ENCODE results near the gene KCNAB2. TPM values are rescaled to one million over a fixed set of nuclear protein-coding genes. Genes with fewer than 3 reads are reported as not detected.

Gene KCNAB2
- total RNA-seq, 1 experiment from 2014 or later: 10.3 TPM

GRCh38 chr1:6096243-6097116, 50.8 kb downstream of the KCNAB2 start:
- Mint-ChIP-seq H3K9me3 (no peaks in the 10 kb centered on the region), H3K36me3 (no peaks in the 10 kb centered on the region), H3K27ac (no peak overlapping the region), H3K4me1 (no peaks in the 10 kb centered on the region), H3K4me3 (no peak overlapping the region), H3K27me3 (ENCODE audit: low read depth) (no peaks in the 10 kb centered on the region)
- ChIA-PET POLR2A (no interaction called here), CTCF (interaction anchor here (1.3 to 1.8 kb wide), 3 partner anchors 13 to 62 kb away, joined by 4 to 8 read pairs (median 5); no protein-coding TSS in a partner anchor)
- ATAC-seq (no peak), DNase-seq (ENCODE audit: low spot score) (no peak)
- TF ChIP-seq E2F5 (CRISPR knock-in tag; IDR thresholded peaks at IDR 0.05) (no peak), SOX15 (CRISPR knock-in tag; IDR thresholded peaks at IDR 0.05) (no peak), CTCF (IDR thresholded peaks at IDR 0.05) (no peak), ZNF219 (CRISPR knock-in tag; IDR thresholded peaks at IDR 0.05; ENCODE audit: borderline replicate concordance) (no peak), ZNF121 (CRISPR knock-in tag; IDR thresholded peaks at IDR 0.05) (no peak), ZNF396 (CRISPR knock-in tag; IDR thresholded peaks at IDR 0.05; ENCODE audit: borderline replicate concordance) (no peak), ETV6 (CRISPR knock-in tag; IDR thresholded peaks at IDR 0.05) (no peak), ATF3 (CRISPR knock-in tag; conservative IDR thresholded peaks at IDR 0.05) (no peak), IRF1 (CRISPR knock-in tag; IDR thresholded peaks at IDR 0.05) (no peak), JAZF1 (CRISPR knock-in tag; IDR thresholded peaks at IDR 0.05) (no peak), ZNF425 (CRISPR knock-in tag; conservative IDR thresholded peaks at IDR 0.05) (no peak), ATF1 (CRISPR knock-in tag; IDR thresholded peaks at IDR 0.05) (no peak), CREM (CRISPR knock-in tag; IDR thresholded peaks at IDR 0.05) (no peak), ZNF317 (CRISPR knock-in tag; IDR thresholded peaks at IDR 0.05; ENCODE audit: borderline replicate concordance, low read depth) (no peak), HMGA2 (CRISPR knock-in tag; IDR thresholded peaks at IDR 0.05) (no peak), NFE2L1 (CRISPR knock-in tag; IDR thresholded peaks at IDR 0.05) (no peak), GABPB1 (CRISPR knock-in tag; IDR thresholded peaks at IDR 0.05) (no peak), GTF2I (CRISPR knock-in tag; conservative IDR thresholded peaks at IDR 0.05) (no peak)
- TF ChIP-seq, protein P1, sequence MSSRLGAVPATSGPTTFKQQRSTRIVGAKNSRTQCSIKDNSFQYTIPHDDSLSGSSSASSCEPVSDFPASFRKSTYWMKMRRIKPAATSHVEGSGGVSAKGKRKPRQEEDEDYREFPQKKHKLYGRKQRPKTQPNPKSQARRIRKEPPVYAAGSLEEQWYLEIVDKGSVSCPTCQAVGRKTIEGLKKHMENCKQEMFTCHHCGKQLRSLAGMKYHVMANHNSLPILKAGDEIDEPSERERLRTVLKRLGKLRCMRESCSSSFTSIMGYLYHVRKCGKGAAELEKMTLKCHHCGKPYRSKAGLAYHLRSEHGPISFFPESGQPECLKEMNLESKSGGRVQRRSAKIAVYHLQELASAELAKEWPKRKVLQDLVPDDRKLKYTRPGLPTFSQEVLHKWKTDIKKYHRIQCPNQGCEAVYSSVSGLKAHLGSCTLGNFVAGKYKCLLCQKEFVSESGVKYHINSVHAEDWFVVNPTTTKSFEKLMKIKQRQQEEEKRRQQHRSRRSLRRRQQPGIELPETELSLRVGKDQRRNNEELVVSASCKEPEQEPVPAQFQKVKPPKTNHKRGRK (CRISPR knock-in tag; IDR thresholded peaks at IDR 0.05; ENCODE audit: borderline replicate concordance): no peak
- TF ChIP-seq, protein P2, sequence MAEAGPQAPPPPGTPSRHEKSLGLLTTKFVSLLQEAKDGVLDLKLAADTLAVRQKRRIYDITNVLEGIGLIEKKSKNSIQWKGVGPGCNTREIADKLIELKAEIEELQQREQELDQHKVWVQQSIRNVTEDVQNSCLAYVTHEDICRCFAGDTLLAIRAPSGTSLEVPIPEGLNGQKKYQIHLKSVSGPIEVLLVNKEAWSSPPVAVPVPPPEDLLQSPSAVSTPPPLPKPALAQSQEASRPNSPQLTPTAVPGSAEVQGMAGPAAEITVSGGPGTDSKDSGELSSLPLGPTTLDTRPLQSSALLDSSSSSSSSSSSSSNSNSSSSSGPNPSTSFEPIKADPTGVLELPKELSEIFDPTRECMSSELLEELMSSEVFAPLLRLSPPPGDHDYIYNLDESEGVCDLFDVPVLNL (CRISPR knock-in tag; IDR thresholded peaks at IDR 0.05; ENCODE audit: borderline replicate concordance, low read depth): no peak

Measured in WTC11 (cell line).